Nephron (organoid): ENCODE measurements around the gene BMI1.

Source experiments
- H3K27ac Mint-ChIP-seq, 3 experiments: 2 replicates each; pipeline ENCODE4 v1.8.0; 2020; ENCODE audit warnings: mixed read lengths in 3 of 3, mild to moderate bottlenecking in 2 of 3, moderate library complexity in 1 of 3
- H3K27me3 Mint-ChIP-seq: 2 replicates; pipeline ENCODE4 v1.8.0; 2021; ENCODE audit warnings: low read depth, mild to moderate bottlenecking, moderate library complexity, mixed read lengths
- H3K36me3 Mint-ChIP-seq: 2 replicates; pipeline ENCODE4 v1.8.0; 2020; ENCODE audit warnings: low read depth, mixed read lengths
- H3K4me1 Mint-ChIP-seq: 2 replicates; pipeline ENCODE4 v1.8.0; 2020; ENCODE audit warnings: mixed read lengths
- H3K4me3 Mint-ChIP-seq, 3 experiments: 2 replicates each; pipeline ENCODE4 v1.8.0; 2020; ENCODE audit warnings: mild to moderate bottlenecking in 3 of 3, mixed read lengths in 3 of 3, moderate library complexity in 2 of 3
- H3K9me3 Mint-ChIP-seq: 2 replicates; pipeline ENCODE4 v1.8.0; 2020; ENCODE audit warnings: mixed read lengths
- CTCF ChIP-seq, 3 experiments: fragments of 200-600 bp; sonication (generic); IDR thresholded peaks; one replicate each; pipeline ENCODE4 v1.5.0; 2021; ENCODE audit warnings: antibody characterized with exemption in 3 of 3; ENCODE audit not compliant: unreplicated experiment in 3 of 3

BMI1 gene

GRCh38 chr10:22365233-22365632, 44.3 kb downstream of the BMI1 start:
- Mint-ChIP-seq H3K27me3 (no peaks in the 10 kb centered on the region), H3K4me3 (no peak overlapping the region), H3K9me3 (no peaks in the 10 kb centered on the region), H3K4me1 (peaks cover 5% of the 10 kb centered on the region), H3K27ac (no peak overlapping the region), H3K36me3 (no peaks in the 10 kb centered on the region)
- TF ChIP-seq CTCF (IDR thresholded peaks at IDR 0.05; ENCODE audit: unreplicated experiment in 3 of 3): no peak

- TF ChIP-seq CTCF (IDR thresholded peaks at IDR 0.05; ENCODE audit: unreplicated experiment in 3 of 3): no peak
- H3K9me3 Mint-ChIP-seq: no peaks in the 10 kb centered on the region
- no peak overlapping the region for H3K4me3 Mint-ChIP-seq
- H3K36me3 Mint-ChIP-seq: no peaks in the 10 kb centered on the region
- H3K27me3 Mint-ChIP-seq: no peaks in the 10 kb centered on the region
- H3K4me1 Mint-ChIP-seq: peaks cover 5% of the 10 kb centered on the region
- H3K27ac Mint-ChIP-seq: no peak overlapping the region
Measured at GRCh38 chr10:22365644-22366434, 44.9 kb downstream of the BMI1 start.

- Mint-ChIP-seq H3K27me3 (no peaks in the 10 kb centered on the region), H3K36me3 (no peaks in the 10 kb centered on the region), H3K9me3 (no peaks in the 10 kb centered on the region), H3K27ac (no peak overlapping the region), H3K4me3 (no peak overlapping the region), H3K4me1 (peaks cover 5% of the 10 kb centered on the region)
- no peak for TF ChIP-seq CTCF (IDR thresholded peaks at IDR 0.05; ENCODE audit: unreplicated experiment in 3 of 3)
Measured at GRCh38 chr10:22366435-22366703, 45.5 kb downstream of the BMI1 start.

GRCh38 chr10:22366771-22367170, 45.9 kb downstream of the BMI1 start:
- no peak for TF ChIP-seq CTCF (IDR thresholded peaks at IDR 0.05; ENCODE audit: unreplicated experiment in 3 of 3)
- peaks cover 5% of the 10 kb centered on the region for H3K4me1 Mint-ChIP-seq
- no peaks in the 10 kb centered on the region for H3K36me3 Mint-ChIP-seq

GRCh38 chr10:22367471-22367870, 46.6 kb downstream of the BMI1 start:
- H3K4me1 Mint-ChIP-seq: peaks cover 5% of the 10 kb centered on the region
- TF ChIP-seq CTCF (IDR thresholded peaks at IDR 0.05; ENCODE audit: unreplicated experiment in 3 of 3): no peak
- no peaks in the 10 kb centered on the region for H3K36me3 Mint-ChIP-seq
- H3K27me3 Mint-ChIP-seq: no peaks in the 10 kb centered on the region
- H3K4me3 Mint-ChIP-seq: no peak overlapping the region
- no peak overlapping the region for H3K27ac Mint-ChIP-seq
- no peaks in the 10 kb centered on the region for H3K9me3 Mint-ChIP-seq

More at GRCh38 chr10:22366771-22367170, 45.9 kb downstream of the BMI1 start:
- Mint-ChIP-seq H3K27me3 (no peaks in the 10 kb centered on the region), H3K27ac (no peak overlapping the region), H3K9me3 (no peaks in the 10 kb centered on the region), H3K4me3 (no peak overlapping the region)

- Mint-ChIP-seq H3K27me3 (no peaks in the 10 kb centered on the region), H3K9me3 (no peaks in the 10 kb centered on the region), H3K4me3 (no peak overlapping the region), H3K27ac (no peak overlapping the region), H3K36me3 (no peaks in the 10 kb centered on the region), H3K4me1 (peaks cover 11% of the 10 kb centered on the region)
- no peak for TF ChIP-seq CTCF (IDR thresholded peaks at IDR 0.05; ENCODE audit: unreplicated experiment in 3 of 3)
Measured at GRCh38 chr10:22368402-22368801, 47.5 kb downstream of the BMI1 start.
